Measurements from ENCODE around the gene TRMO. TPM values are rescaled to one million over a fixed set of nuclear protein-coding genes. Genes with fewer than 3 reads are reported as not detected.
"Not testable (repeated sequence)": the region's sequence is repeated elsewhere in the genome, so short reads cannot be mapped to it uniquely, and the experiment has no call there.

The TRMO gene
- total RNA-seq, 1 donor from 2014 or later: 8.2 TPM

DNA sequence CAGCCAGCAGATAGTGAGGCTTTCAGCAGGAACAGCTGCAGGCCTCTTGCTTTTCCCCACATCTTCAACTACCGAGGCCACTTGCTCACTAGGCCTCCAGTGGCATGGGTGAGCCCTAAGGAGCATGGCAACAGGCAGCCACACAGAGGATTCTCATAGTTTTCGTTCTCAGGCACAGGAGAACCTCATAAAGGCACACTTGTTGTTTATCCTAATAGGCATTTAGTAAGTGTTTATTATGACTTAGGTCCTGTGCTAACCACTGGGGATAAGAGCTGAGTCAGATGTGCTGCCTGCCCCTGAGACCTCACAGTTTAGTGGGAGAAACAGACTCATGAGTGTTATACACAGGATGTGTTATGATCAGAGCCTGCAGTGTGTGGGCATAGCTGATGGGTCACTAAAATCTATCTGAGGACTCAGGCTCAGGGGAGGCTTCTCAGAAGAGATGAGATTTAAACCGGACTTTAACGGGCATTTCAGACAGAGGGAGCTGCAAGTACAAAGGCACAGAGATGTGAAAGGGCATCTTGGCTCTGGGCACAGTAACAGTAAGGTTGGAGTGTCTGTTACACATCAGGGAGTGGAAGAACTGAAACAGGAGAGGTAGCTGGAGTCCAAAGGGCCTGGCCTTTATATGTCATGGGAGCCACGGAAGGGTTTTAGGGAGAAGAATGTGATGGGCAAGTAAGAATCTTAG, 36.7 kb upstream of the TRMO start:
- TF ChIP-seq, protein P1, sequence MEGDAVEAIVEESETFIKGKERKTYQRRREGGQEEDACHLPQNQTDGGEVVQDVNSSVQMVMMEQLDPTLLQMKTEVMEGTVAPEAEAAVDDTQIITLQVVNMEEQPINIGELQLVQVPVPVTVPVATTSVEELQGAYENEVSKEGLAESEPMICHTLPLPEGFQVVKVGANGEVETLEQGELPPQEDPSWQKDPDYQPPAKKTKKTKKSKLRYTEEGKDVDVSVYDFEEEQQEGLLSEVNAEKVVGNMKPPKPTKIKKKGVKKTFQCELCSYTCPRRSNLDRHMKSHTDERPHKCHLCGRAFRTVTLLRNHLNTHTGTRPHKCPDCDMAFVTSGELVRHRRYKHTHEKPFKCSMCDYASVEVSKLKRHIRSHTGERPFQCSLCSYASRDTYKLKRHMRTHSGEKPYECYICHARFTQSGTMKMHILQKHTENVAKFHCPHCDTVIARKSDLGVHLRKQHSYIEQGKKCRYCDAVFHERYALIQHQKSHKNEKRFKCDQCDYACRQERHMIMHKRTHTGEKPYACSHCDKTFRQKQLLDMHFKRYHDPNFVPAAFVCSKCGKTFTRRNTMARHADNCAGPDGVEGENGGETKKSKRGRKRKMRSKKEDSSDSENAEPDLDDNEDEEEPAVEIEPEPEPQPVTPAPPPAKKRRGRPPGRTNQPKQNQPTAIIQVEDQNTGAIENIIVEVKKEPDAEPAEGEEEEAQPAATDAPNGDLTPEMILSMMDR (IDR thresholded peaks at IDR 0.05; ENCODE audit: borderline replicate concordance): no peak
- Histone ChIP-seq H3K27ac (replicated peaks) (no peak overlapping the region), H3K27me3 (ENCODE audit: low read depth) (no peaks in the 10 kb centered on the region), H3K4me1 (peaks cover 9% of the 10 kb centered on the region), H3K4me3 (no peak overlapping the region), H3K9me3 (replicated peaks) (no peaks in the 10 kb centered on the region), H3K36me3 (no peaks in the 10 kb centered on the region)
- intact Hi-C loops (cut with micrococcal nuclease): no loop called here
- no peak for DNase-seq

DNA sequence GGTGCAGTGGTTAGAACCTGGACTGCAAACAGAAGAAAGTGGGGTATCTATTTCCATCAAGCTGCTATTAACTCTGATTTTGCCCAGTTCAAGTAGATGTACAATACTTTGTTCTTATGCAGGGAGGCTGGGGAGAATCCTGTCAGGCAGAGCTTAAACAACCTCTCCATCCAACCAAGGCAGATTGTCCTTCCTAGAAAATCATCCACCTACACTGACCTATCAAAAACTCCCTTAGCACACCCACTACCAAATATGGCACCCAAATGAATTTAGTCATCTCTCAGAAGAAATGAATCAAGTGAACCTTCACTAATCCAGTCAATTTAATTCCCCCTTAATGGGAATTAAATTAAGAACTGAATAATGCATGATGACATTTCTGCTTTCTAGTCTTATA, 34.0 kb upstream of the TRMO start:
- no peaks in the 10 kb centered on the region for H3K9me3 ChIP-seq (replicated peaks)
- H3K27me3 ChIP-seq (ENCODE audit: low read depth): no peaks in the 10 kb centered on the region
- H3K4me3 ChIP-seq: no peak overlapping the region
- no peaks in the 10 kb centered on the region for H3K36me3 ChIP-seq
- no peak overlapping the region for H3K27ac ChIP-seq (replicated peaks)
- H3K4me1 ChIP-seq: no peaks in the 10 kb centered on the region
- no peak for DNase-seq
- intact Hi-C loops (cut with micrococcal nuclease): no loop called here
- TF ChIP-seq, protein P1 (IDR thresholded peaks at IDR 0.05; ENCODE audit: borderline replicate concordance): no peak

DNA sequence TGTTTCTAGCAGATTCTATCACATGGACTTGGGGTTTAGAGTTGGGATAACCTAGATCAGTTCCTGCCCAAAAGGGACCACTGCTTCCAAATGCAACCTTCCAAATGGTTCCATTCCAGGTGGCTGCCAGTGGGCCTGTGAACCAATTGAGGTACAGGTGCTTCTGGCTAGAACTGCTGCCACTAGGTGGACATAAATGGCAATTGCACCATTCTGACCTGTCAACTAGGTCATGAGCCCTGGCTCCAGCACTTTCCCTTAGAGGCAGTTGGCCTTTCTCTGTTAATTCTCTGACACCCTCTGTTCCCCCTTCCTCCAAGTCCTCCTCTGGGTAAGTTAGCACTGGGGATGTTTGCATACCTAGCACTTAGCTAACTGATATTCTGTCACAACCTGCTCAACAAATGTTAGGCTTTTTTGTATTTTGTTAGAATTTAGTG, 32.3 kb upstream of the TRMO start:
- no peaks in the 10 kb centered on the region for H3K36me3 ChIP-seq
- TF ChIP-seq, protein P1 (IDR thresholded peaks at IDR 0.05; ENCODE audit: borderline replicate concordance): peak; percentile 67
- no peak overlapping the region for H3K27ac ChIP-seq (replicated peaks)
- H3K27me3 ChIP-seq (ENCODE audit: low read depth): peaks cover 16% of the 10 kb centered on the region
- intact Hi-C loops (cut with micrococcal nuclease): no loop called here
- no peaks in the 10 kb centered on the region for H3K9me3 ChIP-seq (replicated peaks)
- H3K4me3 ChIP-seq: no peak overlapping the region
- H3K4me1 ChIP-seq: no peaks in the 10 kb centered on the region
- DNase-seq: no peak

DNA sequence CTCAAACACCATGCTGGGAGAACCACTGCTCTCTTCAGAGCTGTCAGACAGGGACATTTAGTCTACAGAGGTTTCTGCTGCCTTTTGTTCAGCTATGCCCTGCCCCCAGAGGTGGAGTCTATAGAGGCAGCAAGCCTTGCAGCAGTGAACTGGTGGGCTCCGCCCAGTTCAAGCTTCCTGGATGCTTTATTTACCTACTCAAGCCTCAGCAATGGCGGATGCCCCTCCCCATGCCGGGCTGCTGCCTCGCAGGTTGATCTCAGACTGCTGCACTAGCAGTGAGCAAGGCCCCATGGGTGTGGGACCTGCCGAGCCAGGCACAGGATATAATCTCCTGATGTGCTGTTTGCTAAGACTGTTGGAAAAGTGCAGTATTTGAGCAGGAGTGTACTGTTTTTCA, 28.6 kb upstream of the TRMO start:
- H3K27ac ChIP-seq (replicated peaks); H3K4me1 ChIP-seq; DNase-seq; intact Hi-C loops (cut with micrococcal nuclease); H3K4me3 ChIP-seq; H3K36me3 ChIP-seq; H3K9me3 ChIP-seq (replicated peaks): not testable (repeated sequence)
- peaks cover 16% of the 10 kb centered on the region for H3K27me3 ChIP-seq (ENCODE audit: low read depth)

DNA sequence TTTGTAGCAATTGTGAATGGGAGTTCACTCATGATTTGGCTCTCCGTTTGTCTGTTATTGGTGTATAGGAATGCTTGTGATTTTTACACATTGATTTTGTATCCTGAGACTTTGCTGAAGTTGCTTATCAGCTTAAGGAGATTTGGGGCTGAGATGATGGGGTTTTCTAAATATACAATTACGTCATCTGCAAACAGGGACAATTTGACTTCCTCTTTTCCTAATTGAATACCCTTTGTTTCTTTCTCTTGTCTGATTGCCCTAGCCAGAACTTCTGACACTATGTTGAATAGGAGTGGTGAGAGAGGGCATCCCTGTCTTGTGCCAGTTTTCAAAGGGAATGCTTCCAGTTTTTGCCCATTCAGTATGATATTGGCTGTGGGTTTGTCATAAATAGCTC, 24.8 kb upstream of the TRMO start:
- H3K4me1 ChIP-seq; H3K4me3 ChIP-seq; H3K9me3 ChIP-seq (replicated peaks); H3K36me3 ChIP-seq; DNase-seq; intact Hi-C loops (cut with micrococcal nuclease); H3K27ac ChIP-seq (replicated peaks): not testable (repeated sequence)
- peaks cover 34% of the 10 kb centered on the region for H3K27me3 ChIP-seq (ENCODE audit: low read depth)

DNA sequence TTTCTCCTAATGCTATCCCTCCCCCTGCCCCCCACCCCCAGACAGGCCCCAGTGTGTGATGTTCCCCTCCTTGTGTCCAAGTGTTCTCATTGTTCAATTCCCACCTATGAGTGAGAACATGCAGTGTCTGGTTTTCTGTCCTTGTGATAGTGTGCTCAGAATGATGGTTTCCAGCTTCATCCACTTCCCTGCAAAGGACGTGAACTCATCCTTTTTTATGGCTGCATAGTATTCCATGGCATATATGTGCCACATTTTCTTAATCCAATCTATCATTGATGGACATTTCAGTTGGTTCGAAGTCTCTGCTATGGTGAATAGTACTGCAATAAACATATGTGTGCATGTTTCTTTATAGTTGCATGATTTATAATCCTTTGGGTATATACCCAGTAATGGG, 23.2 kb upstream of the TRMO start:
- H3K4me3 ChIP-seq; intact Hi-C loops (cut with micrococcal nuclease); H3K9me3 ChIP-seq (replicated peaks); H3K36me3 ChIP-seq; DNase-seq; H3K27ac ChIP-seq (replicated peaks); H3K4me1 ChIP-seq: not testable (repeated sequence)
- peaks cover 31% of the 10 kb centered on the region for H3K27me3 ChIP-seq (ENCODE audit: low read depth)

DNA sequence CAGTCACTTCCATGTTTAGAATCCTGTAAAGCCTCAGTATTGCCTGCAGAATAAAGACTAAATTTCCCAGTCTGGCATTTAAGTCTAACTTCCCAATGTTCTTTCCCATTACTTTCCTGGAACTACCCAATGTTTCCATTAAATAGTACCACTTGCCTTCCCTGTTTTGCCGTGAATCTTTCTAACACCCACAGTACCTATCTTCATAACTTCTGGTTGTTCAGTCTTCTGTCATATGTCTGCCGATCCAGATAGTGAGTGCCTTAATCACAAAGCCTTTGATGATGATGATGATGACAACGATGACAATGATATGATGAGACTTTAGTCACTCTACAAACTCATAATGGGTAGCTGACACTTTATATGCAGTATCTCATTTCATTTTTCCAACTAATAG, 22.3 kb upstream of the TRMO start:
- Histone ChIP-seq H3K36me3 (no peaks in the 10 kb centered on the region), H3K27ac (replicated peaks) (no peak overlapping the region), H3K27me3 (ENCODE audit: low read depth) (peaks cover 22% of the 10 kb centered on the region), H3K4me3 (no peak overlapping the region), H3K4me1 (no peaks in the 10 kb centered on the region), H3K9me3 (replicated peaks) (no peaks in the 10 kb centered on the region)
- TF ChIP-seq, protein P1 (IDR thresholded peaks at IDR 0.05; ENCODE audit: borderline replicate concordance): no peak
- DNase-seq: no peak
- intact Hi-C loops (cut with micrococcal nuclease): no loop called here
